GM12892 (cell line): ENCODE measurements around the gene TTLL5.

Experiments used
- POLR2A ChIP-seq: IDR thresholded peaks from 2 replicates; pipeline ENCODE4 v1.6.1; 2011; ENCODE audit warnings: low read depth, low read length, control low read depth
- POLR2AphosphoS5 ChIP-seq: IDR thresholded peaks from 2 replicates; pipeline ENCODE4 v1.6.1; 2011; ENCODE audit warnings: low read depth, low read length, control low read depth
- TAF1 ChIP-seq: IDR thresholded peaks from 2 replicates; pipeline ENCODE4 v1.6.1; 2011; ENCODE audit warnings: low read depth, mild to moderate bottlenecking, control low read depth, low read length, borderline replicate concordance

DNA sequence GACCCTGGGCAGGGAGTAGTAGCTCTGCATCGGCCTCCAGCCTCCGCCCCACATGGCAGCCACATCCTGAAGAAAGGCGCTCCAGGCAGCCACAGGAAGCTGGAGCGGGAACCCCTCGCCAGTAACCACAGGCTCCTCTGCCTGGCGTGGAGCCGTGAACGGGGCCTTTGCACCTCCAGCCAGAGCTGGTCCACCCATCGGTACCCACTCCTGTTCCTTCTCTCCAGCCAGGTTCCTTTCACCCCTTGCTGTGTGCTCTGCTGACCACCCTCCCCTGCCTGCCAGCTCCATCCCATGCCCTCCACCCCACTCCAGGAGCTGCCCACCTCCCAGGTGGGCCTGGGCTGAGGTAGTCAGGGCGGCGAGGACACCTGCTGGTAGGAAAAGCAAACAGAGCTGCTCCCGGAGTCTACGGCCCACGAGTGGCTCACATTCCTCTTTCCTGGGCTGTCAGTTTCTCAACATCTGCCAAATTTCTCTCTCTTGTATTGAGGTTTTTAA lies 318.1 kb downstream of the TTLL5 start:
- TF ChIP-seq POLR2AphosphoS5: no peak
- TF ChIP-seq TAF1: no peak
- no peak for TF ChIP-seq POLR2A
